ENCODE data around the gene CHKA.
"Not testable (repeated sequence)": the region's sequence is repeated elsewhere in the genome, so short reads cannot be mapped to it uniquely, and the experiment has no call there.

Gene CHKA

DNA sequence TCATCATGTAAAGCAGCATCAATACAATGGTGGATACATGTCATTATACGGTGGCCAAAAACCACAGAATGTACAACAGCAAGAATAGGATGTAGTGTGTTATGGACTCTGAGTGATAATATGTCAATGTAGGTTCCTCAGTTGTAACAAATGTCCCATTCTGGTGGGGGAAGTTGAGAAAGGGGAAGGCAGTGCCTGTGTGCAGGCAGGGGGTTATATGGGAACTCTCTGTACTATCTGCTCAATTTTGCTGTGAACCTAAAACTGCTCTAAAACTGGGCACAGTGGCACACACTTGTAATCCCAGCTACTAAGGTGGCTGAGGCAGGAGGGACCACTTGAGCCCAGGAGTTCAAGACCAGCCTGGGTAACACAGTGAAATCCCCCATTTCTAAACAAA, 5.9 kb downstream of the CHKA start:
- DNase-seq, result no peak

GRCh38 chr11:68113986-68114385, 7.2 kb downstream of the CHKA start:
- no peak for DNase-seq

DNA sequence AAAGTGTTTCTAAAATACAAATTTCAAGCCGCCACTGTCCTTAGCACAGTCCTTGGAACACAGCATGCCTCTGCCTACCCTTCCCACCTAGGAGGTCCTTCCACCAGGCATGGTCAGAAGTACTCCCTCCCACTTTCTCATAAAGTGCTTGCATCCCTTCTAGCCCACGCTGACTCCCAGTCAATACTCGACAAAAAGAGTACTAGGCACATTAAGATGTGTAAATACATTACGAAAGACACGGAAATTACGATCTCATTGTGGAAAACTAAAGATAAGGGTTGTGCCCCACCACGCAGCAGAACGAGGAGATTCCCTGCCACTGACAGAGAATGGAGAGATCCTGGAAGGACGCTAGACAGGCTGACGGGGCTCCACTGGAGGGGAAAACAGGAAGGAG, 13.5 kb downstream of the CHKA start:
- DNase-seq, result no peak

GRCh38 chr11:68106165-68106940, 14.8 kb downstream of the CHKA start:
- no peak for DNase-seq

- no peak for DNase-seq
Measured at GRCh38 chr11:68099474-68100405, 21.4 kb downstream of the CHKA start.

DNA sequence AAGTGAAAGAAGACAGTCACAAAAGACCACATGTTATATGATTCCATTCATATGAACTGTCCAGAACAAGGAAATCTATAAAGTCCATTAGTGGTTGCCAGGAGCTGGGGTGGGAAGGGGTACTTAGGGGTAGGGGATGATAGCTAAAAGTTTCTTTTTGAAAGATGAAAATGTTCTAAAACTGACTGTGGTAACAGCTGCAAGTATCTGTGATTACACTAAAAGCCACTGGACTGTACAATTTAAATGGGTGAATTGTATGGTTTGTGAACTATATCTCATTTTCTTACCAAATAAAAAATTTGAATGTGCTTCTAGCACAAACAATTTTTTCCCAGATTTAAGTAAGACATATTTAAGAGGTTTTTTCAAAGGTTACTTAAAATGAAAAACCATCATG, 22.1 kb downstream of the CHKA start:
- no peak for DNase-seq

DNA sequence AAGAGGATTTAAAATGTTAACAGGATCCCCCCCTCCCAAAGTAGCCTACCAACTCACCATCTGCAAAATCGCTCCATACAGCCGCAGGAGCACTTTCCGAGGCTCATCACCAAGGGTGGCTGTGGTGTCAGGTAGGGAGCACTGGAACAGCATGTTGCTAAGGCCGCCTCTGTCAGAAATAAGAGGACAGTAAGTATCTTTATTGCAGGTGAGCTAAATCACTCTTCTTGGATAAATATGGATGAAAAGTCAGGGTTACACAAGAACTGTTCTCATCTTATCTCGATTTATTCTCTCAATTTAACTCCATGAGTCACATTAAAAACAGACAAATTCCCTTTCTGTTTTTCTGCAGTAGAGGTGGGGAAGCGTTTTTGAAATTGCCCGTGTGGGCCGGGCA, 24.2 kb downstream of the CHKA start:
- DNase-seq, result no peak

DNA sequence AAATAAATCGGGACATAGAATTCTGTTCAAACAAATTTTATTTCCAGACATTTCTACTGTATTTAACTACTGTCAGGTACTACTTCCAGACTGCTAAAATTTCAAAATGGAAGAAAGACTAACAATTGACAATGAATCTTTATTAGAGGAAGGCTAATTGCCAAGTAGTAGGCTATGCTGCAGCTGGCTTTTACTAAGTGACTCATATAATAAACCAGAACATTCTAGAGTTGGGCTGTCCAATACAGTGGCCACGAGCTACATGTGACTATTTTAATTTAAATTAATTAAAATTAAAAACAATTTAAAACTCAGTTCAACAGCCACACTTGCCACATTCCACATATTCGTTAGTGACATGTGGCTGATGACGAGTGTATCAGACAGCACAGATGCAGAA, 27.6 kb downstream of the CHKA start:
- DNase-seq, result no peak

DNA sequence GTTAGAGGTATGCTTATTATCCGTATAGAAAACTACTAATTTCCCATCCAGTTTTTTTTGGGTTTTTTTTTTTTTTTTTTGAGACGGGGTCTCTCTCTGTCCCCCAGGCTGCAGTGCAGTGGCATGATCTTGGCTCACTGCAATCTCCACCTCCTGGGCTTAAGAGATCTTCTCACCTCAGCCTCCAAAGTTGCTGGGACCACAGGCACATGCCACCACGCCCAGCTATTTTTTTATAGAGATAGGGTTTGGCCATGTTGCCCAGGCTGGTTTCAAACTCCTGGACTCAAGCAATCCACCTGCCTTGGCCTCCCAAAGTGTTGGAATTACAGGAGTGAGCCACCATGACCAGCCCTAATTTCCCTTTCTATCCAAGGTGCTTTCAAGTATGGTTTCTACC, 28.2 kb downstream of the CHKA start:
- not testable (repeated sequence) for DNase-seq

- no peak for DNase-seq
Measured at GRCh38 chr11:68092411-68092810, 28.8 kb downstream of the CHKA start.

GRCh38 chr11:68090706-68091105, 30.5 kb downstream of the CHKA start:
- DNase-seq, result no peak

- DNase-seq, result no peak
Measured at GRCh38 chr11:68090287-68090686, 30.9 kb downstream of the CHKA start.

DNA sequence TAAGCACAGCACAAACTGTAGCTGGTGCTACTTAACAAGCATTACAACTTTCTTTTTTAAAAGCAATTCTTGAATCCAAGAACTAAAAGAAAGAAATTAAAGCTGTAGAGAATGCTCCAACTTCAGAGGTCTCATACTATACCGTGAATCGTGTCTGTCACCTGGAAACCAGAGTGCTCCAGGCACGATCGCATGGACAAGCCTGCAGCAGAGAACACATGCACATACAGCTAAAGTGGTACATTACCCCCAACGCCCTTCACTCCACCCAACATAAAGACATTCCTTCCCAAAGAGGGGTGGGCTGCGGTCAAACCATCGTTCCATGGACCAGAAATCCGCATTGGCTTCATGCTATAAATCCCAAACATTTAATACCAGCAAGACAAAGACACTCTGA, 31.5 kb downstream of the CHKA start:
- no peak for DNase-seq

GRCh38 chr11:68083517-68083916, 37.7 kb downstream of the CHKA start:
- DNase-seq, result no peak

DNA sequence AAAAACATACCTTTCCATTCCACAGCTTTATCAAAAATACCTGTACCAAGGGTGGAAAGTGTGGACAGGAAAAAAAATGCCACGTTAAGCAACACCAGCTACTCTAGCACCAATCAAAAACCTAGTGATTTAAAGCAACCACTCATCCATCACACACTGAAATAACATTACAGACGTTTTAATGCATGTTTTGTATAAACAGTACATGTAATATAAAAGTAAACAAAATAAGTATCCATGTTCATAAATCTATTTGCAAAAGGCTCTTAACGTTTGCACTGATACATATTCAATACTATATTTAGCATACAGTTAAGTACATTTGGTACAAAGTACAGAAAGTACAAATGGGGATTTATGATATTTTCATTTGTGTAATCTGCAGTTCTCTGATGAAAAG, 38.7 kb downstream of the CHKA start:
- DNase-seq, result no peak

DNA sequence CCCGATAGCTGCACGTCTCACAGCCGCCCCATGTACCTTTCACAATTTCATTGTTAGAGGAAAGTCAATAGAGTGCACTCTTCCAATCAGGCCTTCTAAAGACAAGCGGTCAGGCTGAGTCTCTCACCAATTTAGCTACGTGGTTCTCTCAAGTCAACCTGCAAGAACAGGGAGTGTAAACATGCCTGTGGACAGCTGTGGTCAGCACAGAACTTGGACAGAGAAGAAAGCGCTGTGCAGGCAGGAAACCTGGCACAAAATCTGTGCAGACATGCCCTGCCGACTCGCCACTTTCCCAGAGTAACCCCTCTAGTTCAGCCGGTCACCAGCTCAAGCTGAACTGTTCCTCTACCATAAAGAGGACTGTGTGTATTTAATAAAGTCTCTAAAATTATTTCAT, 39.5 kb downstream of the CHKA start:
- DNase-seq, result no peak

DNA sequence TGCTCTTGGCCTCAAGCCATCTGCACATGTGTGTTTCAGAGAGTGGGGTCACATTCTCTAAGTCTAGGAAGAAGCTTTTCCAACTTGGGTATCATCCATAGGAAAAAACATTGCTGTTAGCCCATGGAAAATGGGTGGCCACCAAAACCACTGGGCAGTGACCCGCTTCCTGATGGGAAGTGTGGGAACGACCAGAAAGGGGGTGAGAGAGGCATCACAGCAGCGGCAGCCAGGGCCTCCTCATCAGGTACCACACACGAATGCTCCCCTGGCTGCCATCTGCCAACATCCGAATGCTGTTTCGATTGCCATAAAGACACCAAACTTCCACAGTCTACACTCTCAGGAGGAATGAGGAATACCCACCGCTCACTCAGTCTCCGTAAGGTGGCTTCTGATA, 40.3 kb downstream of the CHKA start:
- no peak for DNase-seq

GRCh38 chr11:68077617-68078582, 43.3 kb downstream of the CHKA start:
- DNase-seq, result no peak

DNA sequence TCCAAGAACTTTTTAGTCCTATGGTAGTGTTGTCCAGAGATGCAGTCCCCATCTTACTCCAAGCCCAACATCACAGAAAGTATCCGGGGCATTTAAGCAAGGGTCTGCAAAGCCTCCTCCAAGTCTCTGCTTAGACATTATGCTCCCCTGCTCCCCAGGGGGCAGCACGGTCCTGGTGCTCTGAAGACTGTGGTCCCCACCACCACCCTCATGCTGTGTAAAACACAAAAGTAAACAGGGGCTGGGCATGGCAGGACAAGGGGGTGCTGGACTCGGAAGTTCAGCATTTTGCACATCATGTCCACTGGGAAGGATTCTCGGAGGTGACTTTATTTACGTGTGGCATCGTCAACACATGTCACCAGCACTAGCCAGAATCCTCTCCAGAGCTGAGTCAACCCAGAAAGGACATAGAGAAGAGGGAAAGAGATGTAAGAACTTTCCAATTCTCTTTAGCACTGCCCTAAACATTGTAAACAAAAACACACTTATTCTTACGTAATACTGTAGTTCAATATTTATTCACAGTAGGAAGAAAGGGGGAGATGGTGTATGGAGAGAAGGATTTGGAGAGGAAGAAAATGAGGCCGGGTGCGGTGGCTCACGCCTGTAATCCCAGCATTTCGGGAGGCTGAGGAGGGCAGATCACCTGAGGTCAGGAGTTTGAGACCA, 44.7 kb downstream of the CHKA start:
- DNase-seq, result no peak

DNA sequence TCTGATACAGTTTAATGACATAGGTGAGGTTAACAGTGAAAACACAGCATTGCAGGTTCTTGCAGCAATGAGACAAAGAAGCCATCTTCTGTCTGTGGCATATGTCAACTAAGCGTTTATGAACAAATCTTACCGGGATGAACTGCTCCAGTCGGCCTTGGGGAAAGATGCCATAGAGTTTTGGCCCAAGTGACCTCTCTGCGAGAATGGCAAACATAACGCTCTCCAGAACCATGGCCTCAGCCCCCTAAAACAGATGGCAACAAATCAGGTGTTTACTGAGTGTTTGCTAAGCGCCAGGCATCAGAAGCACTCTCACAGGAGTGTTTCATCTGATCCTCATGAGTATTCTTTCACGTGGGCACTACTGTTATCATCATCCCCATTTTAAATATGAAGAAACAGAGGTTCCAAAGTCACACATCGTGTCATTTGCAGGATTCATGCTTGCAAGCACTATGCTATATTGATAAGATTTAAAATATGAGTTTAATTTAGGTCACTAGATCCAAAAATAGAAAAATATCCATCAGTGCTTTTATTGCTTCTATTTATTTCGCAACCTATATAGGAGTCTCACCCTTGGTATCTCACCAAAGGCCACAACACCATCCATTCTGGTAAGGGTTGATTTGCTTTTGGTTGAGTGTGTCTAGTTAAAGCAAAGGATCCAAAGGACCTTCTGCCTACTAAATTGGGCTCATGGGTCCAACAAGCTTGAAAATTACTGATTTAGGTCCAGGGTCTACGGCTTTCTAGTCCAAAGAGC, 46.4 kb downstream of the CHKA start:
- DNase-seq, result no peak

DNA sequence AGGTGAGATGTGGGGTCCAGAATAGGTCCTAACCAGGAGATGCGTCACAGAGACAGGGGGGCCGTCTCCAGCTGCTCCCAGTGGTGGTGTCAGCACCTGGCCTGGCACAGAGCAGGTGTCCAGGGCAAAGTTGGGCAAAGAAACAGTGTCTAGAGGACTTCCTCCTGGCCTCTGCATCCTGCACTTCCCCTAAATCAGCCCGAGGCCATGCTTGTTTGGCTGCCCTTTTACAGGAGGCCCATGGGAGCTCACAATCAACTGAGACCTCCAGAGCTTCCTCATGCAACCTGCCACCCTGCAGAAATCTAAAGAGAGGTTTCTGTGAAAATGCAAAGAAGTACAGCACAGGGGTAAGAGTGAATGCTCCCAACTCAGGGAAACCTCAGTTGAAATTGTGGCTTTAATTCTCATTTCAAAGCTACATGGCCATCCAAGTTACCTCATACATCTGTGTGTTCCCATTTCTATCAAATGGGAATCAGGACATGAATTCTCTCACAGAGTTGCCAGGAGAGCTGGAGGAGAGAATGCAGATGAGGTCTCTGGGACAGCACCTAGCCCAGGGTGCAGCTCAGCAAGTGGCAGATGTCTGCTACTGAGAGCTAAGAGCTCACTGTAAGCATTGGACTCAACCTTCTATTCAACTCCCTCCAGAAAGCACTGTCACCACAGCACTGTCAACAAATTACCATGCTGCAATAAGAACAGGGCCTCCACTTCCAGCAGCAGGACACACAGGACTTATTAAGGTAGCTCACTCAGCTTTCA, 49.7 kb downstream of the CHKA start:
- DNase-seq, result no peak
